Measurements from ENCODE around the gene MFSD1.

- TF ChIP-seq CTCF (IDR thresholded peaks at IDR 0.05; ENCODE audit: low read depth, low read length) (no peak), POLR2A (IDR thresholded peaks at IDR 0.05; ENCODE audit: extremely low read depth, insufficient read length) (no peak)
These were observed 7.6 kb upstream of the MFSD1 start for GRCh38 chr3:158794206-158794605.
